NB4 (cell line): ENCODE data around the gene ATP8B3.

Source experiments
- CTCF ChIP-seq: IDR thresholded peaks from one replicate; pipeline ENCODE4 v1.5.1; 2012; ENCODE audit warnings: low read depth, low read length
- MAX ChIP-seq: IDR thresholded peaks from 2 replicates; pipeline ENCODE4 v1.6.1; 2011; ENCODE audit warnings: low read depth, low read length
- MYC ChIP-seq: IDR thresholded peaks from 2 replicates; pipeline ENCODE4 v1.6.1; 2011; ENCODE audit warnings: low read depth, low read length
- POLR2A ChIP-seq: IDR thresholded peaks from 2 replicates; pipeline ENCODE4 v1.6.1; 2011; ENCODE audit warnings: mild to moderate bottlenecking; ENCODE audit not compliant: insufficient read length; ENCODE audit errors: extremely low read depth

GRCh38 chr19:1754636-1755466, 57.2 kb downstream of the ATP8B3 start:
- TF ChIP-seq MYC = no peak
- TF ChIP-seq CTCF = no peak
- TF ChIP-seq POLR2A = no peak
- TF ChIP-seq MAX = no peak
